Subcutaneous abdominal adipose tissue (tissue), 5 donors: ENCODE measurements around the gene TRIM41.
"Not testable (repeated sequence)": the region's sequence is repeated elsewhere in the genome, so short reads cannot be mapped to it uniquely, and the experiment has no call there.

ENCODE experiments used
- H3K27ac ChIP-seq: one replicate; pipeline ENCODE4 v1.7.0; 2013; ENCODE audit warnings: low read depth, mild to moderate bottlenecking, inconsistent platforms, low read length, moderate library complexity
- H3K27me3 ChIP-seq, 5 donors: one replicate each; pipeline ENCODE4 v1.7.0; 2013; ENCODE audit warnings: low read length in 5 of 5, inconsistent platforms in 1 of 5; ENCODE audit not compliant: control insufficient read depth in 5 of 5, insufficient read depth in 4 of 5
- H3K36me3 ChIP-seq, 5 donors: one replicate each; pipeline ENCODE4 v1.7.0; 2013; ENCODE audit warnings: low read length in 5 of 5; ENCODE audit not compliant: control insufficient read depth in 5 of 5, insufficient read depth in 5 of 5
- H3K4me1 ChIP-seq, 5 donors: one replicate each; pipeline ENCODE4 v1.7.0; 2013; ENCODE audit warnings: low read length in 5 of 5, mild to moderate bottlenecking in 3 of 5, moderate library complexity in 1 of 5; ENCODE audit not compliant: control insufficient read depth in 5 of 5, insufficient read depth in 5 of 5
- H3K4me3 ChIP-seq, 5 donors: one replicate each; pipeline ENCODE4 v1.7.0; 2013; ENCODE audit warnings: low read length in 5 of 5, low read depth in 1 of 5
- H3K9ac ChIP-seq, 5 donors: one replicate each; pipeline ENCODE4 v1.7.0; 2013; ENCODE audit warnings: low read length in 5 of 5, mild to moderate bottlenecking in 4 of 5, moderate library complexity in 3 of 5
- H3K9me3 ChIP-seq, 5 donors: one replicate each; pipeline ENCODE4 v1.7.0; 2013; ENCODE audit warnings: low read length in 5 of 5; ENCODE audit not compliant: control insufficient read depth in 5 of 5
- donor health status: healthy.
- donor health status: healthy.
- donor health status: healthy.
- donor health status: healthy.
- donor health status: healthy.

TRIM41 gene

GRCh38 chr5:181211208-181211607, 11.9 kb upstream of the TRIM41 start:
- H3K9me3 ChIP-seq, result peaks cover 0 to 4% (median 0%) of the 10 kb centered on the region in 5 donors
- no peaks in the 10 kb centered on the region for H3K27me3 ChIP-seq
- H3K9ac ChIP-seq, result no peak overlapping the region
- no peak overlapping the region for H3K4me3 ChIP-seq
- H3K36me3 ChIP-seq, result no peaks in the 10 kb centered on the region
- no peak overlapping the region for H3K27ac ChIP-seq
- H3K4me1 ChIP-seq, result peaks cover 3 to 19% (median 10%) of the 10 kb centered on the region in 5 donors

GRCh38 chr5:181212080-181212479, 11.0 kb upstream of the TRIM41 start:
- Histone ChIP-seq H3K36me3 (no peaks in the 10 kb centered on the region), H3K9ac (no peak overlapping the region), H3K27me3 (no peaks in the 10 kb centered on the region), H3K9me3 (peaks cover 0 to 4% (median 0%) of the 10 kb centered on the region in 5 donors), H3K4me3 (no peak overlapping the region), H3K27ac (no peak overlapping the region), H3K4me1 (peaks cover 0 to 17% (median 12%) of the 10 kb centered on the region in 5 donors)

GRCh38 chr5:181212934-181213333, 10.1 kb upstream of the TRIM41 start:
- H3K4me3 ChIP-seq, result no peak overlapping the region
- no peaks in the 10 kb centered on the region for H3K36me3 ChIP-seq
- H3K9ac ChIP-seq, result no peak overlapping the region
- H3K4me1 ChIP-seq, result peaks cover 1 to 21% (median 20%) of the 10 kb centered on the region in 5 donors
- peaks cover 0 to 4% (median 0%) of the 10 kb centered on the region in 5 donors for H3K9me3 ChIP-seq
- H3K27me3 ChIP-seq, result no peaks in the 10 kb centered on the region
- H3K27ac ChIP-seq, result no peak overlapping the region

GRCh38 chr5:181214249-181214648, 8.8 kb upstream of the TRIM41 start:
- H3K27ac ChIP-seq, H3K27me3 ChIP-seq, H3K36me3 ChIP-seq, H3K4me3 ChIP-seq, H3K9me3 ChIP-seq, H3K9ac ChIP-seq: not testable (repeated sequence)
- peaks cover 5 to 27% (median 24%) of the 10 kb centered on the region in 5 donors for H3K4me1 ChIP-seq

- Histone ChIP-seq H3K4me3 (peak overlapping the region; percentile 35 to 70 (median 38)), H3K27ac (no peak overlapping the region), H3K9ac (peak overlapping the region in 1 of 5 donors; percentile 4)
Measured at GRCh38 chr5:181215997-181216989, 6.8 kb upstream of the TRIM41 start.

GRCh38 chr5:181217111-181217802, 5.8 kb upstream of the TRIM41 start:
- Histone ChIP-seq H3K4me3 (peak overlapping the region; percentile 65 to 92 (median 70)), H3K27ac (peak overlapping the region; percentile 62), H3K36me3 (no peaks in the 10 kb centered on the region), H3K4me1 (peaks cover 8 to 34% (median 27%) of the 10 kb centered on the region in 5 donors), H3K27me3 (no peaks in the 10 kb centered on the region), H3K9ac (peak overlapping the region in 3 of 5 donors; percentile 0 to 64 (median 25)), H3K9me3 (no peaks in the 10 kb centered on the region)

More at GRCh38 chr5:181215997-181216989, 6.8 kb upstream of the TRIM41 start:
- Histone ChIP-seq H3K27me3 (no peaks in the 10 kb centered on the region), H3K4me1 (peaks cover 5 to 27% (median 24%) of the 10 kb centered on the region in 5 donors), H3K9me3 (no peaks in the 10 kb centered on the region), H3K36me3 (no peaks in the 10 kb centered on the region)

GRCh38 chr5:181217803-181218062, 5.3 kb upstream of the TRIM41 start:
- H3K27ac ChIP-seq, result peak overlapping the region; percentile 62
- peak overlapping the region; percentile 65 to 92 (median 70) for H3K4me3 ChIP-seq
- no peaks in the 10 kb centered on the region for H3K27me3 ChIP-seq
- H3K9me3 ChIP-seq, result no peaks in the 10 kb centered on the region
- peak overlapping the region in 3 of 5 donors; percentile 0 to 64 (median 25) for H3K9ac ChIP-seq
- H3K4me1 ChIP-seq, result peaks cover 9 to 38% (median 30%) of the 10 kb centered on the region in 5 donors
- H3K36me3 ChIP-seq, result no peaks in the 10 kb centered on the region

- H3K27ac ChIP-seq, result no peak overlapping the region
- H3K4me1 ChIP-seq, result peaks cover 12 to 42% (median 33%) of the 10 kb centered on the region in 5 donors
- H3K9me3 ChIP-seq, result no peaks in the 10 kb centered on the region
- H3K4me3 ChIP-seq, result peak overlapping the region in 4 of 5 donors; percentile 57 to 70 (median 66)
- H3K27me3 ChIP-seq, result no peaks in the 10 kb centered on the region
- H3K36me3 ChIP-seq, result no peaks in the 10 kb centered on the region
- H3K9ac ChIP-seq, result no peak overlapping the region
Measured at GRCh38 chr5:181218795-181219124, 4.3 kb upstream of the TRIM41 start.

- no peaks in the 10 kb centered on the region for H3K9me3 ChIP-seq
- peaks cover 12 to 50% (median 40%) of the 10 kb centered on the region in 5 donors for H3K4me1 ChIP-seq
- H3K27me3 ChIP-seq, result no peaks in the 10 kb centered on the region
- H3K36me3 ChIP-seq, result no peaks in the 10 kb centered on the region
- no peak overlapping the region for H3K9ac ChIP-seq
- no peak overlapping the region for H3K27ac ChIP-seq
- no peak overlapping the region for H3K4me3 ChIP-seq
Measured at GRCh38 chr5:181219262-181220177, 3.6 kb upstream of the TRIM41 start.
